Skin epidermis (tissue), 12 donors: ENCODE measurements around the gene MRPS9.

Experiments
- H3K27ac ChIP-seq, 21 experiments: fragments of 200-600 bp; sonication (generic) in 11 of 21; one replicate each; pipeline ENCODE4 v1.5.0; 2020; ENCODE audit warnings: mild to moderate bottlenecking in 3 of 21, inconsistent platforms in 2 of 21, moderate library complexity in 2 of 21
- H3K4me3 ChIP-seq, 7 experiments: fragments of 200-600 bp; sonication (generic) in 2 of 7; one replicate each; pipeline ENCODE4 v1.5.0; 2020; ENCODE audit warnings: inconsistent platforms in 2 of 7, mild to moderate bottlenecking in 2 of 7, moderate library complexity in 1 of 7

MRPS9 gene

GRCh38 chr2:105076121-105076520 is 38.3 kb downstream of the MRPS9 start:
- no peak overlapping the region for H3K27ac ChIP-seq
- H3K4me3 ChIP-seq = no peak overlapping the region

GRCh38 chr2:105078906-105079495 is 41.1 kb downstream of the MRPS9 start:
- Histone ChIP-seq H3K27ac (no peak overlapping the region), H3K4me3 (no peak overlapping the region)

GRCh38 chr2:105080461-105080860 is 42.6 kb downstream of the MRPS9 start:
- Histone ChIP-seq H3K4me3 (no peak overlapping the region), H3K27ac (no peak overlapping the region)

DNA sequence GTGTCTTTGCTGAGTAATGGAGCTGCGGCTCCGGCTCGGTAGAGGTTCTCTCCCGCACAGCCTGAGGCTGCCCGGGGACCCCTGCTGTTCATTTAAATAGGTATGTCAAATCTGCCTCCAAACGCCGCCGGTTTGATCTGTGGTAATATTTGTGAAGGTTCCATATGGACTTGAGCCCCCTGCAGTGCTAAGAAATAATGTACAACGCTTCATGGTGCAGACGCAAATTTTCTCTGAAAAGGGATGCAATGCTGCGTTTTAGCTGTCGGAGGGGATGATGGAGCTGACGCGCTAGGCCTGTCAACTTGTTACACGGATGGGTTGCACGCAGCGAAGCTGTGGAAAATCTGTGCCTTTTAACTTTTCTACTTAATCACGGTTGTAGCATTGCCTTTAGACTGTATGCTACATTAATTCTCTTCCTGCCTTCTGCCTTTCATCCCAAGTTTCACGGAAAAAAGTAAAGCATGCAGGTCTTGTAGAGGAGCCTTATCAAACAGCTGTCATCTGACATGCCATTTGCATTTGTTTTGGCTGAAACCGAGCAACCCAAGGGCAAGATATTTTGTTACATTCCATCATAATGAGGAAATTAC is 43.2 kb downstream of the MRPS9 start:
- Histone ChIP-seq H3K4me3 (no peak overlapping the region), H3K27ac (no peak overlapping the region)

GRCh38 chr2:105082107-105082506 is 44.2 kb downstream of the MRPS9 start:
- Histone ChIP-seq H3K4me3 (no peak overlapping the region), H3K27ac (no peak overlapping the region)

GRCh38 chr2:105085525-105085924 is 47.7 kb downstream of the MRPS9 start:
- Histone ChIP-seq H3K27ac (no peak overlapping the region), H3K4me3 (no peak overlapping the region)

- Histone ChIP-seq H3K27ac (no peak overlapping the region), H3K4me3 (no peak overlapping the region)
Measured at GRCh38 chr2:105087273-105087672, 49.4 kb downstream of the MRPS9 start.

- H3K27ac ChIP-seq = no peak overlapping the region
- no peak overlapping the region for H3K4me3 ChIP-seq
Measured at GRCh38 chr2:105090091-105090490, 52.2 kb downstream of the MRPS9 start.

DNA sequence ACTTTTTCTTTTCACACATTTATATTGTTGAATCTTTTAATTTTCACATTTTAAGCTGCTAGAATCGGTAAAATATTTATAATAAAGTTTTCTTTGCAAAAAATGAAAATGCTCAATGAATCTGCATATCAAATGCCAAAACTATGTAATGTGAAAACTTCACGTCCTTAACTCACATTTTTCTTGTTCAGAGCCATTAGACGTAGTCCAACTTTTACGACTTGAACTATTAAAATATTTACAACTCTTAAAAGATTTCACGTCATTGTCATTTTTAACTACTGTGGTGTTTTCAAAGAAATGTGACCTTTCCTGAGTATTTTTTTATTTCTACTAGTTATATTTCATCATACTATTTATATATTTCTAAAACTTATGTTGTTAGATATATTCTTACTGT is 54.9 kb downstream of the MRPS9 start:
- H3K27ac ChIP-seq = no peak overlapping the region

DNA sequence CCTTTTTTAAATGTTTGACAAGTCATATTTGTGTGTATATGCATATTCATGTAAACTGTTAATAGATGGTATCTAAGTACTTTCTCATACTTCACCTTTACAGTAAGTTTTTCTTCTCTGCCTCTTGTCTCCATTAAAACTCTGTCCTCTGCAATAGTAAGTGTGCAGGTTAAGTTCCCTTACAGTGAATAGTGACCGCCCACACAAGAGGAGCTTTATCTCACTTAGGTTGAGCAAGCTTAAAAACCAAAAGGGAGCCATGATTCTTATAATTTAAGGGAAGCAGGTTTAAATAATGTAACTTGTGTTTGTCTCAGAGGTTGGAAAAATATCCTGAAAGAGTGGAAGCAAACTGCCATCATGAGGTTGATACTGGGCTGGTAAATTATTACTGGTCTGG is 61.3 kb downstream of the MRPS9 start:
- Histone ChIP-seq H3K4me3 (no peak overlapping the region), H3K27ac (no peak overlapping the region)

More for the DNA sequence above, 54.9 kb downstream of the MRPS9 start:
- H3K4me3 ChIP-seq = no peak overlapping the region

DNA sequence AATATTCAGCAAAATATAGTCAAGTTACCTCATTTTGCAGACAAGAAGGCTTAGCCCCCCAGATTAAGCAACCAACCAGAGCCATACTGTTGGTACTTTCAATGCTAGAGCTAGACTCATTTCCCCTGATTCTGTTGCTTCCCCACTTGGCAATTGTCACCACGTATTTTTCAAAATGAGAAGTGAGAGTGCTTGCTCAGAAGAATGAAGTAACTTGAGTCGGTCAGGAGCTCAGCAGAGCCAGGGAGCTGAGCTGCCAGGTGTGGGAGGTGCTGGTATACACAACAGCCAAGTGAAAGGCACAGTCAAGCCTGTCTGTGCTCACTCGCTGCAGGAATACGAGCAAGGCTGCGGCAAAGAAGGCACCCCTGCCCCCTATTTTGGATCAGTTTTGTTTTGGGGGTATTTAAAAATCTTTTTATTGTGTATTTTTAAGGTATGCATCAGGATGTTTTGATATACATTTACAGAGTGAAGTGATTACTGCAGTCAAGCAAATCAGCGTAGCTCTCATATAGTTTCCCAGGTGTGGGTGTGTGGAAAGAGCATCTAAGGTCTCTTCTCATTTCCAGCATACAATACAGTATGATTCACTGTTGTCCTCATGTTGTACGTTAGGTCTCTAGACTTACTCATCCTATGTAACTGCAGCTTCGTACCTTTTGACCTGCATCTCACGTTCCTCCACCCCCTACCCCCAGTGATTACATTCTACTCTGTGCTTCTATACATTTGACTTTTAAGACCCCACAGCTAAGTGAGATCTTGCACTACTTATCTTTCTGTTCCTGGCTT is 62.4 kb downstream of the MRPS9 start:
- H3K27ac ChIP-seq = no peak overlapping the region
- no peak overlapping the region for H3K4me3 ChIP-seq

GRCh38 chr2:105102001-105102400 is 64.1 kb downstream of the MRPS9 start:
- no peak overlapping the region for H3K4me3 ChIP-seq
- H3K27ac ChIP-seq = no peak overlapping the region

- H3K4me3 ChIP-seq = no peak overlapping the region
- H3K27ac ChIP-seq = no peak overlapping the region
Measured at GRCh38 chr2:105102963-105103421, 65.1 kb downstream of the MRPS9 start.

DNA sequence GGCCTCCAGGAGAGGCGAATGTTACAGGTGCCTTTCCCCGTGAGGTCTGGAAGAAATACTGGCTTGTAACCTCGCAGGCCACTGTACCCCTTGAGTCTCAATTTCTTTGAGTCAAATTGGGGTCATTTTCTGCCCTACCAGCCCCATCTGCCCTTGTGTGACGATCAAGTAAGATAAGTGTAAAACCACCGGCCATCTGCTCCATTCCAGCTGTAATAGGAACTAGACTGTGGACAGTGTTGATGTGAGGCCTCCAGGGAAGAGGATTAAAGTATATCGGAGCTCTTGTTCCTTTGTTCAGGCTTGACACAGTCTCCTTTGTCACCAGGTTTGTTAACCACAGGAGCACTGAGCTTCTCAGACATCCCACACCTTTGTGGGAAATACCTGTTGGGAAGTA is 65.6 kb downstream of the MRPS9 start:
- Histone ChIP-seq H3K27ac (no peak overlapping the region), H3K4me3 (no peak overlapping the region)

DNA sequence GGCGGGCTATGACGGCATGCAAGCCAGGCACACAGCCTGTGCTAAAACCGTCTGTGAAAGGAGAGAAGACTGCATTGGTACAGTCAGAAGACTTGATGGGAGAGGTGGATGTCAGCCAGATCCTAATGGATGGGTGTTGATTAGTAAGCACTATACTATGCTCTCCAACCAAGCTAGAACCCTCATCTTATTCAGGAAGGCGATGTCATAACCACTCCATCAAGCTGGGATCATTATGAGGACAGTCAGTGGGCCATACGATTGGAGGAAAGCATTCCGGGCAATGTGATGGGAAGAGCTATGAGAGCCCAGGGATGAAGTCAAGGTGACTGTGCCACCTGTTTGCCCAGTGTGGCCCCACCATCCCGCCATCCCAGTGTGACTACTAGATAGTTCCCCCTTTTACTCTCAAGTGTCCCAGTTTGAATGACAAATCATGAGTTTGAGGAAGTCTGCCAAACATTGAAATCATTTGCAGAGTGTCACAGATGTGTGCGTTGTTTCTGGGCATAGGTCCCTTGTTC is 66.4 kb downstream of the MRPS9 start:
- Histone ChIP-seq H3K27ac (no peak overlapping the region), H3K4me3 (no peak overlapping the region)

GRCh38 chr2:105110295-105110829 is 72.5 kb downstream of the MRPS9 start:
- H3K4me3 ChIP-seq = no peak overlapping the region
- H3K27ac ChIP-seq = no peak overlapping the region

- H3K27ac ChIP-seq = no peak overlapping the region
- no peak overlapping the region for H3K4me3 ChIP-seq
Measured at GRCh38 chr2:105111365-105112150, 73.7 kb downstream of the MRPS9 start.

- no peak overlapping the region for H3K27ac ChIP-seq
- H3K4me3 ChIP-seq = no peak overlapping the region
Measured at GRCh38 chr2:105112345-105112744, 74.5 kb downstream of the MRPS9 start.

- Histone ChIP-seq H3K4me3 (no peak overlapping the region), H3K27ac (no peak overlapping the region)
Measured at GRCh38 chr2:105113616-105114291, 75.9 kb downstream of the MRPS9 start.
